ENCODE data around the gene PTPRN. TPM values are rescaled to one million over a fixed set of nuclear protein-coding genes. Genes with fewer than 3 reads are reported as not detected.

Gene PTPRN
- total and polyA plus RNA-seq, 2 donors (not counting 3 experiments of a cell fraction or from before 2014, with no cell fraction given), result not detected

GRCh38 chr2:219282375-219282774 lies 26.8 kb downstream of the PTPRN start:
- POLR2A ChIA-PET, result no interaction called here
- dilution Hi-C loops (cut with MboI; ENCODE audit: extremely low pct_ligation_motif_present, low sequenced_read_pairs) (no loop called here), intact Hi-C loops (cut with micrococcal nuclease) (no loop called here)
- DNase-seq (ENCODE audit: low read depth, low spot score), result no peak
- no peaks in the 10 kb centered on the region for H3K9me1 ChIP-seq (replicated peaks; ENCODE audit: control insufficient read depth, extremely low read depth, insufficient read depth, low read length)
- TF ChIP-seq FOS (IDR thresholded peaks at IDR 0.05; ENCODE audit: borderline replicate concordance, insufficient read depth, low read length) (no peak), EZH2 (IDR thresholded peaks at IDR 0.05; ENCODE audit: borderline replicate concordance, low read depth, low read length, severe bottlenecking) (no peak)
- no peaks in the 10 kb centered on the region for H3K27me3 ChIP-seq (ENCODE audit: control insufficient read depth in 2 of 2, insufficient read depth in 2 of 2, low read length in 2 of 2)
- no peak overlapping the region for H3K4me2 ChIP-seq (ENCODE audit: insufficient read depth, low read length)
- CTCF ChIA-PET, result interaction anchor here (12.6 kb wide), 1 partner anchor 12 kb away, joined by 253 read pairs; no protein-coding TSS in a partner anchor
- H3K27ac ChIP-seq (ENCODE audit: insufficient read depth, low read depth, low read length), result no peak overlapping the region
- H2AFZ ChIP-seq (ENCODE audit: low read depth, low read length), result no peak overlapping the region
- H3K9me3 ChIP-seq (replicated peaks; ENCODE audit: control insufficient read depth, insufficient read depth, low read length), result no peaks in the 10 kb centered on the region
- H3K79me2 ChIP-seq (ENCODE audit: control insufficient read depth, insufficient read depth, low read length), result no peaks in the 10 kb centered on the region
- no peaks in the 10 kb centered on the region for H4K20me1 ChIP-seq (replicated peaks; ENCODE audit: control insufficient read depth, extremely low read depth, insufficient read depth, low read length)
- H3K4me3 ChIP-seq (replicated peaks in 1 of 3; ENCODE audit: insufficient read depth in 1 of 3, low read depth in 1 of 3, low read length in 3 of 3), result no peak overlapping the region
- H3K4me1 ChIP-seq (ENCODE audit: control insufficient read depth, extremely low read depth, insufficient read depth, low read length), result peaks cover 17% of the 10 kb centered on the region
- no peak for FAIRE-seq
- H3K36me3 ChIP-seq (ENCODE audit: control insufficient read depth in 2 of 2, extremely low read depth in 1 of 2, insufficient read depth in 2 of 2, low read length in 2 of 2), result peaks cover 0 to 21% of the 10 kb centered on the region in 2 experiments
- BruUV-seq (replicated peaks), result no TSS peak
- no peak overlapping the region for H3K9ac ChIP-seq (replicated peaks; ENCODE audit: extremely low read depth, insufficient read depth, low read length)

DNA sequence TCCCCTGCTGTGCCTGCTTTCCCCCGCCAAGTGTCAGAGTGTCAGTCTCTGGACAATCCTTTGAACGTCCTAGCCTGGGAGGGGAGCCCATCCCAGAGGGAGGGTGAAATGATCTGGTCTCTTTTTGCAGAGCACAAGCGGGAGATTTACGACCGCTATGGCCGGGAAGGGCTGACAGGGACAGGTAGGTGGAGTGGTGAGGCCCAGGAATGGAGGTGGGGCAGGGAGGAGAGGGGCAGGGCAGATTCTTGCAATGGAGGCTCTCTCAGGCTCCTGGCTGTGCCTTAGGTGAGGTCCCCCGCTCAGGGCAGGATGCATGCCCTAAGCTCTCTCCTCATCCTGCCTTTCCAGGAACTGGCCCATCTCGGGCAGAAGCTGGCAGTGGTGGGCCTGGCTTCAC lies 27.6 kb downstream of the PTPRN start:
- Histone ChIP-seq H3K9me3 (replicated peaks; ENCODE audit: control insufficient read depth, insufficient read depth, low read length) (no peaks in the 10 kb centered on the region), H3K27me3 (ENCODE audit: control insufficient read depth in 2 of 2, insufficient read depth in 2 of 2, low read length in 2 of 2) (no peaks in the 10 kb centered on the region), H3K4me1 (ENCODE audit: control insufficient read depth, extremely low read depth, insufficient read depth, low read length) (peaks cover 17% of the 10 kb centered on the region), H3K36me3 (ENCODE audit: control insufficient read depth in 2 of 2, extremely low read depth in 1 of 2, insufficient read depth in 2 of 2, low read length in 2 of 2) (peaks cover 0 to 21% of the 10 kb centered on the region in 2 experiments), H3K4me2 (ENCODE audit: insufficient read depth, low read length) (no peak overlapping the region), H3K4me3 (replicated peaks in 1 of 3; ENCODE audit: insufficient read depth in 1 of 3, low read depth in 1 of 3, low read length in 3 of 3) (no peak overlapping the region), H3K9me1 (replicated peaks; ENCODE audit: control insufficient read depth, extremely low read depth, insufficient read depth, low read length) (no peaks in the 10 kb centered on the region), H3K9ac (replicated peaks; ENCODE audit: extremely low read depth, insufficient read depth, low read length) (no peak overlapping the region), H3K79me2 (ENCODE audit: control insufficient read depth, insufficient read depth, low read length) (no peaks in the 10 kb centered on the region), H4K20me1 (replicated peaks; ENCODE audit: control insufficient read depth, extremely low read depth, insufficient read depth, low read length) (no peaks in the 10 kb centered on the region), H2AFZ (ENCODE audit: low read depth, low read length) (no peak overlapping the region), H3K27ac (ENCODE audit: insufficient read depth, low read depth, low read length) (no peak overlapping the region)
- ChIA-PET CTCF (interaction anchor here (12.6 kb wide), 1 partner anchor 13 kb away, joined by 253 read pairs; no protein-coding TSS in a partner anchor), POLR2A (no interaction called here)
- no peak for FAIRE-seq
- no TSS peak for BruUV-seq (replicated peaks)
- dilution Hi-C loops (cut with MboI; ENCODE audit: extremely low pct_ligation_motif_present, low sequenced_read_pairs) (no loop called here), intact Hi-C loops (cut with micrococcal nuclease) (no loop called here)
- no peak for DNase-seq (ENCODE audit: low read depth, low spot score)
- TF ChIP-seq, protein P1, sequence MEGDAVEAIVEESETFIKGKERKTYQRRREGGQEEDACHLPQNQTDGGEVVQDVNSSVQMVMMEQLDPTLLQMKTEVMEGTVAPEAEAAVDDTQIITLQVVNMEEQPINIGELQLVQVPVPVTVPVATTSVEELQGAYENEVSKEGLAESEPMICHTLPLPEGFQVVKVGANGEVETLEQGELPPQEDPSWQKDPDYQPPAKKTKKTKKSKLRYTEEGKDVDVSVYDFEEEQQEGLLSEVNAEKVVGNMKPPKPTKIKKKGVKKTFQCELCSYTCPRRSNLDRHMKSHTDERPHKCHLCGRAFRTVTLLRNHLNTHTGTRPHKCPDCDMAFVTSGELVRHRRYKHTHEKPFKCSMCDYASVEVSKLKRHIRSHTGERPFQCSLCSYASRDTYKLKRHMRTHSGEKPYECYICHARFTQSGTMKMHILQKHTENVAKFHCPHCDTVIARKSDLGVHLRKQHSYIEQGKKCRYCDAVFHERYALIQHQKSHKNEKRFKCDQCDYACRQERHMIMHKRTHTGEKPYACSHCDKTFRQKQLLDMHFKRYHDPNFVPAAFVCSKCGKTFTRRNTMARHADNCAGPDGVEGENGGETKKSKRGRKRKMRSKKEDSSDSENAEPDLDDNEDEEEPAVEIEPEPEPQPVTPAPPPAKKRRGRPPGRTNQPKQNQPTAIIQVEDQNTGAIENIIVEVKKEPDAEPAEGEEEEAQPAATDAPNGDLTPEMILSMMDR (IDR thresholded peaks at IDR 0.05; ENCODE audit: extremely low read depth in 1 of 2, insufficient read depth in 1 of 2, low read depth in 1 of 2, low read length in 2 of 2), result no peak

Measured in endothelial cell of umbilical vein (primary cell).